T47D (cell line): Measurements from ENCODE around the gene EZH1.
A peak's percentile ranks its signal among the peaks of the same experiment; 100 is the strongest.

Source experiments
- DNase-seq, 2 experiments: peaks; one replicate each; pipeline versions ENCODE4 v3.0.0 to v3.0.0-alpha.2; 2011 to 2012; ENCODE audit warnings: low read depth in 1 of 2, low spot score in 1 of 2
- JUND ChIP-seq: IDR thresholded peaks from 2 replicates; pipeline ENCODE4 v1.6.1; 2012; ENCODE audit warnings: low read depth
- in situ Hi-C: cut with HindIII; loops from 2 replicates; pipeline ENCODE4 v1.10.0; 2016; ENCODE audit warnings: low sequenced_read_pairs, low pct_unique_long_range_greater_than_20kb

The EZH1 gene

DNA sequence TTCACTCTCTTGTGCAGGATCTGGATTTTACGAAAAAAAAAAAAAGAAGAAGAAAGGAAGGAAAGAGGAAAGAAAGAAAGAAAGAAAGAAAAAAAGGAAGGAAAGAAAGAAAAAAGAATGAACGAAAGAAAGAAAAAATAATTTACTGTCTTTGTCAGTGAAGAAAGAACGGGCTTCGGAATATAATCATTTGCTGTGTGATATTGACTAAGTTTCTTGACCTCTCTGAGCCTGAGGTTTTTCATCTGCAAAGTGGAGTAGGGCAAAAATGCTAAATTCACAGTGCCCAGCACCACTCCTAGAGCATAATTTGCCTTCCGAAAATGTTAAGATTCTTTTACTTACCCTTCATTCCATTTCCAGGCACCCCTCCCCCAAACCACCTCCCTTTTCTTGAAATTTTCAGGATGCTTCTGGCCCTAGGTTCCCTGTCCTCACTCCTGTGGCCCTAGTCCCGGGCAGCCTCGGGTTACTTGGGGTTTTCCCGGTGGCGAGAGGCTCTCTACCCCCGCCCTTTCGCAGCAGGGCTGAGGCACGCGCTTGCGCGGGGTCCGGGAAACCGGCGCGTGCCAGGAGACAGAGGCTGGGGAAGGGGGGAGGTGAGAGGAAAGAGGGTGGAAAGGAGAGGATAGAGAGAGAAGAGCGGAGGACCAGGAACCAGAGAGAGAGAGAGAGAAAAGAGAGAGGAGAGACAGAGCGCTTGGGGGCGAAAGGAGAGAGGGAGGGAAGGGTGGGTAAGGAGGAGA lies 62.7 kb downstream of the EZH1 start, which contains the start of gene CNTNAP1:
TSS of gene CNTNAP1 (plus strand) at position 556 of the 746 bp plus-strand sequence. CDS start 299 bp downstream, outside the sequence.
- in situ Hi-C loops, result no loop called here

DNA sequence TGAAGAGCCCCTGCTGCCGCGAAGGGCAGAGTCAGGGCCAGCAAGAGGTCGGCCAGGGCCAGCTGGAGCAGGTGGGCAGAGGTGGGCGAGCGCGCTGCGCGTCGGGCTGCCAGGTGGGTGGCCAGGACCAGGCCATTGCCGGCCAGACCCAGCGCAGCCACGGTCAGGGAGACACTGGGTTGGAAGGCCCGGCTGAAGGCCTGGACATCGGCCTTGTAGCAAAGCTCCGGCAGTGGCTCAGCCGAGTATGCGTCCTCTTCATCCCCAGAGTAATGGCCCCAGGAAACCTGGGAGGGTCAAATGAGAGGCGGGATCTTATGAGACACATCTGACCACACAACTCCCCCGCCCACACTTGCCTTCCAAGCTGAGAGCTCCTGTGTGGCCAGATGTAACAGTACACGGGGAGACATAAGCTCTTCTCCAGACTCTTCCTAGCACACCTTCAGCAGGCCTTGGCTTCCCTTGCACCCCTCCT lies 64.5 kb downstream of the EZH1 start:
- in situ Hi-C loops, result no loop called here

More for the DNA sequence above, 62.7 kb downstream of the EZH1 start, which contains the start of gene CNTNAP1:
- no peak for TF ChIP-seq JUND
- peak; percentile 57 to 85 for DNase-seq

GRCh38 chr17:42679492-42680330 lies 65.1 kb downstream of the EZH1 start:
- TF ChIP-seq JUND, result no peak
- DNase-seq, result peak; percentile 90 to 97
- in situ Hi-C loops, result no loop called here

More for the DNA sequence above, 64.5 kb downstream of the EZH1 start:
- no peak for TF ChIP-seq JUND
- no peak for DNase-seq

DNA sequence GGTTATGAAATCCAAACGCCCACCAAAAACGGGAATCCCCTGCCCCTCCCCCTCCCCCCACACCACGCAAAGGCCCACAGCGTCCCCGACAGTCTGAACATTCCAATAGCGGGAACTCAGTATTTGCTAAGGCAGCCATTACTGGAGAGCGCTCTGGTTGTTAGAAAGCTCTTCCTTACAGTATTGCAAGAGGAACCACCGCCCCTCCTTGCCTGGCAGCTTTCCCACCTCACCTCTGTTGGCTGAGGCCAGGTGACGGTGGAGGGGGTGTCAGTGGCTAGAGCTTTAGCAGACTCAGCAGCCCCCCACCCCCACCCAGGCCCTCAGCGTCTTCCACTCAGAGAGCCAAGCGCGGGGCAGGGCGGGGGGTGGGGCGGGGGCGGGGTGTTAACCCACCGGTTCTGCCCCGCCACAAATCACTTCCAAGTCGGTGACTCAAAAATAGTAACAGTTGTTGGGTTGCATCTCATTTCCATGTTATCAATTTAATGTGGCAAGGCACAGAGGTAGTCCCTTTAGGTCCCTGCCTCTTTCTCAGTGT lies 65.8 kb downstream of the EZH1 start:
- in situ Hi-C loops, result no loop called here
- no peak for TF ChIP-seq JUND
- DNase-seq, result peak; percentile 50 to 66

DNA sequence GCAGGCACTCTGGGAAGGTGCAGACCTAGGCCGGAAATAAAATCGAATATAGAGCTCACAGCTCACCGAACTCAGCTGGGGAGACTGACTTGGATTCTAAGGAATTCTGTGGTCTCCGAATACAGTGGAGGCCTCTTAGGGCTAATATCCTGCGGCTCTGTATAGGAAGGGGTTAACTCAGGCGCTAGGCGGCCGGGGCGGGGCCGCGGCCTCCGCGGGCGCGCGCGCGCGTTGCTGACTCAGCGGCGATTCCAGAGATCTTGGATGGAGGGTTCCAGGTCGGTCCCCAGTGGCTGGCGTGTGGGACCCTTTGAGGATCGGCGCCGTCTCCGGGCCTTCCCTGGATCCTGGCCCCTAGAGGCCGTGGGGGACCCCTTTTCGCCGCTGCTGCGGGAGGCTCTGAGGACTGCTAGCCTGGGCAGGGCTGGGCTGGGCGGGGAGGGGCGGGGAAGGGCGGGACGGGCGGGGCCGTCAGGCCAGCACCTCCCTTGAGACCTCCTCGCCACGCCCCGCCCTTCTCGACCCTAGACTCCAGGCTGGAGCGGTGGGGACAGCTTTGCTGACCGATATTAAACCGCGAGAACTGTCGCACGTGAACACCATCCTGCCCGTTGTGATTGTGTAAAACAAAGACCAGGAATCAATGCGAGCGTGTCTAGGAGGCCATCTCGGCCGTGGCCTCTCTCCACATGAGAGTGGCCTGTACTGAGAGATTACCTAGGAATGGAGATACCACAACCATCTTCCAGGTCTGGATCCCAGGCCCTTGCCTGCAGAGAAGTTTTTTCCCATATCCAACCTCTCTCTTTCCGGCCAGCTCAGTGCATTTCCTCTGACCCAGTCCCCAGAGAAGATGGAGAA lies 66.7 kb downstream of the EZH1 start:
- DNase-seq, result peak; percentile 94 to 98
- in situ Hi-C loops, result no loop called here
- no peak for TF ChIP-seq JUND

GRCh38 chr17:42677012-42677857 lies 67.6 kb downstream of the EZH1 start:
- peak; percentile 100 for DNase-seq
- TF ChIP-seq JUND, result no peak
- in situ Hi-C loops, result no loop called here

GRCh38 chr17:42676424-42677011 lies 68.3 kb downstream of the EZH1 start, which contains the start of gene PLEKHH3:
Gene PLEKHH3 (minus strand): TSS chr17:42676994. CDS start chr17:42676563, 431 bp downstream.
- no peak for DNase-seq
- TF ChIP-seq JUND, result no peak
- in situ Hi-C loops, result no loop called here

- in situ Hi-C loops, result no loop called here
- TF ChIP-seq JUND, result no peak
- DNase-seq, result peak; percentile 94 to 96
Observed at GRCh38 chr17:42675965-42676423, 68.8 kb downstream of the EZH1 start.

DNA sequence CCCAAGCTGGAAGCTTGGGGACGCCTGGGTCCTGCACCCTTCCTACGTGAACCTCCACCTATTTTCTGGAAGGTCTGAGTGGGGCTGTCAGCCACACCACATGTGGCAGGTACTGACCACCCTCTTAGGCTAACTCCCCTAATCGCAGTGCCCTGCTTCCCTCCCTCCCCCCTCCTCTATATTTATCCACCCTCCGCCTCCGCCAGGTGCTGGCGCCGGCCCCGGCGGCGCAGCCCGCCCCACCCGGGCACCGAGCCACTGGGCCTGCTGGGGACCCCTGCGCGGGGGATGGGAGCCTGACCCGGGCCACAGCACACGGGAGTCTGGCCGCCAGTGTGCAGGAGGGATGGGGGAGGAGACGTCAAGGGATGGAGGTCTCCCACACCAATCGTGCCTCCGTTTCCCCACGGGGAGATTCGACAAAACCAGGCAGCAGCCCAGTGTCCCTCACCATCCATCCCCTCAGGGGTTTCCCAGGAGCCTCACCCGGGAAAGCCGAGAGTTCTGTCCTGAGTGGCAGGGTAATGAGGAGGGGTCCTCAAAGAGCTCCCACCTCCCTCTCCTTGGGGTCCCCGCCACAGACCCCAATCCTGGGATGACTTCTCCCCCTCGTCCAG lies 69.4 kb downstream of the EZH1 start:
- in situ Hi-C loops, result no loop called here
- peak in 1 of 2 experiments; percentile 60 for DNase-seq
- TF ChIP-seq JUND, result no peak

DNA sequence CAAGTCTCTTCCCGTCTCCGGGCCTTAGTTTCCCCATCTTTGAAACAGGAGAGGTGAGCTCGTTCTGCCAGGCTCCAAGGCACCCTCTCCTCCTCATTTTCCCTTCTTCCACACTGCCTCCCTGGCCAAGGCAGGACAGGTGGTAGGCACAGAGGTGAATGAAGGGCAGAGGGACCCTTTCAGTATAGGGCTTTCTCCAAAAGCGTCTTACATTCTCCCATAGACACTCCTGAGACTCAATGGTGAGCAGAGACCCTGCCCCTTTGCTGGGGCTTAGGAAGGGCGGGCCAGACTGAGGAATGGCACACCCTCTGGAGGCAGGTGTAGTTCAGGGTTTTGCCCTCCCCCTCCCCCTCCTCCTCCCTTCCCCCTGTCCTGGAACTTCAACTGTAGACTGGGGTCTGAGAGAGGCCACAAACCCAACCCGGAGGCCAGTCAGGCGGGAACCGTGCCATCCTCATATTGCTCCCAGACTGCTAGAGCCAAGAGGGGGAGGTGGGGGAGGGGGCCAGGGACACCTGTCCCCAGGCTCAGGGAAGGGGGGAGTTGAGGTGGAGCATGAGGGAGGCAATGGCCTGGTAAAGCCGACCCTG lies 70.0 kb downstream of the EZH1 start:
- peak; percentile 80 to 93 for DNase-seq
- in situ Hi-C loops, result no loop called here
- no peak for TF ChIP-seq JUND
